ENCODE data around the gene CLCN6.

Gene CLCN6

GRCh38 chr1:11805422-11806306 is at the start of gene CLCN6, which contains the start of gene MTHFR:
Gene CLCN6 (plus strand): TSS chr1:11806191. CDS start chr1:11806263, 72 bp downstream.
Gene MTHFR (minus strand): TSS chr1:11805964. CDS start chr1:11803116, 2,848 bp downstream.
- DNase-seq, result peak; percentile 92

GRCh38 chr1:11757047-11757446 is 48.9 kb upstream of the CLCN6 start:
- no peak for DNase-seq

- no peak for DNase-seq
Observed at GRCh38 chr1:11759791-11760190, 46.2 kb upstream of the CLCN6 start.

DNA sequence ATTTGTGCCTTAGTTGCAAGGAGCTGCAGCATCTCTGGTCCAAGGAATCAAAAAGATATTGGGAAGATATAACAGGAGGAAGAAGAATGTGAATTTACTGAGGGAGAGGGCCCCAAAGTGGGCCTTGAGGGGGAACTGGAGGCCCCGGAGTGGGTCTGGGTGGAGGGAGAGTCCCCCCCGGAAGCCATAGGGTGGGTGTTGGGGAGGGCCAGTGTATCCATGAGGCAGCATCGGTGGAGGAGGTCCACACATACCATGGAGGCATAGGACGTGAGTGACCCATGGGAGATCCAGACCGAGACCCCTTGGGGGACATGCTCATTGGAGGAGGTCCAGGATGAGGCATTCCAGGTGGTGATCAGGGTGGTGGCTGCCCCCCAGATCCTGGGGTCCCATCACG is 44.7 kb upstream of the CLCN6 start:
- DNase-seq, result no peak

- DNase-seq, result no peak
Observed at GRCh38 chr1:11761988-11762406, 44.0 kb upstream of the CLCN6 start, which contains the start of gene C1orf167. Gene C1orf167 (plus strand): TSS chr1:11762193. CDS start chr1:11764401, 2,208 bp downstream.

GRCh38 chr1:11764115-11764514 is 41.9 kb upstream of the CLCN6 start:
- DNase-seq, result no peak

GRCh38 chr1:11764519-11764918 is 41.5 kb upstream of the CLCN6 start:
- DNase-seq, result no peak

- no peak for DNase-seq
Observed at GRCh38 chr1:11765661-11766428, 40.1 kb upstream of the CLCN6 start.

- no peak for DNase-seq
Observed at GRCh38 chr1:11766429-11766776, 39.6 kb upstream of the CLCN6 start.

GRCh38 chr1:11767922-11768704 is 37.9 kb upstream of the CLCN6 start:
- no peak for DNase-seq

DNA sequence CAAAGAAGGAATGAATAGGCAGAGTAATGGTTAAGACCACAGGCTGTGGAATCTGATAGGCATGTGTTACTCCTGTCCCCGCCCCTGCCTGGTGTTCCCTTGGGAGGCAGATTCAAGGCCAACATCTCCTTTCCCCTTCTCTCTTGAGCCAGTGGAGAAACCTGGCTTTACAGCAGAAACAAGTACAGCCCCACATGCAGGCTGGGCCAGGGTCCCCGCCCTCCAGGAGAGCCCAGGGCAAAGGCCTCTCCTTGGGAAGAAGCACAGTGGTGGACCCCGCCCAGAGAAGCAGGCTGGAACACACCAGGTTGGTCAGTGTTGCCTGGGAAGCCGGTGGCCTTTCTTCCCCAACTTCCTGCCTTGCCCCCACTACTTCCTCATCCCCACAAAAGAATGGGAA is 37.2 kb upstream of the CLCN6 start:
- DNase-seq, result no peak

DNA sequence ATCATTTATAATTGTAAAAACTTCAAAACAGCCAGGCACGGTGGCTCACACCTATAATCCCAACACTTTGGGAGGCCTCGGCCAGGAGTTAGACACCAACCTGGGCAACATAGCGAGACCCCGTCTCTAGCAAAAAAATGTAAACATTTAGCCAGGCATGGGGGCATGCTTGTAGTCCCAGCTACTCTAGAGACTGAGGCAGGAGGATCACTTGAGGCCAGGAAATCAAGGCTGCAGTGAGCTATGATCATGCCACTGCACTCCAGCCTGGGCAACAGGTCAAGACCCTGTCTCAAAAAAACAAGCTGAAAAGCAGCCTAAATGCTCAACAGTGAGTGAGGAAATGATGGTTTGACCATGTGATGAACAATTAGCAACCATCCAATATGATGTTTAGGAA is 36.7 kb upstream of the CLCN6 start:
- DNase-seq, result no peak

- DNase-seq, result no peak
Observed at GRCh38 chr1:11770011-11770410, 36.0 kb upstream of the CLCN6 start.

- DNase-seq, result no peak
Observed at GRCh38 chr1:11771481-11772043, 34.4 kb upstream of the CLCN6 start.

DNA sequence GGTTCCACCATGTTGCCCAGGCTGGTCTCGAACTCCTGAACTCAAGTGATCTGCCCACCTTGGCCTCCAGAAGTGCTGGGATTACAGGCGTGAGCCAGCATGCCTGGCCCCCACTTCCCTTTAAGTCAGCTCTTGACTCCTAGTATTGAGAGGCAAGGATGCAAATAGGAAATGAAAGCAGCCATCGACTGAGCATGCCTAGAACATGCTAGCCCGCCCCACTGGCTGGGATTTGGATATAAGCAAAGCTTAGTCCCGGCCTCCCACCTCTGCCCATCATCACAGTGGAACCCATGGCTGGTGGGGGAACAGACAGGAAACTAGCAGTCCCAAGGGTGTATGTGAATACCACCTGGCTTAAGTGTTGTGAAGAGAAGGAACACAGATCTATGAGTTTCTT is 33.5 kb upstream of the CLCN6 start:
- DNase-seq, result no peak

GRCh38 chr1:11774753-11775152 is 31.2 kb upstream of the CLCN6 start:
- DNase-seq, result no peak

DNA sequence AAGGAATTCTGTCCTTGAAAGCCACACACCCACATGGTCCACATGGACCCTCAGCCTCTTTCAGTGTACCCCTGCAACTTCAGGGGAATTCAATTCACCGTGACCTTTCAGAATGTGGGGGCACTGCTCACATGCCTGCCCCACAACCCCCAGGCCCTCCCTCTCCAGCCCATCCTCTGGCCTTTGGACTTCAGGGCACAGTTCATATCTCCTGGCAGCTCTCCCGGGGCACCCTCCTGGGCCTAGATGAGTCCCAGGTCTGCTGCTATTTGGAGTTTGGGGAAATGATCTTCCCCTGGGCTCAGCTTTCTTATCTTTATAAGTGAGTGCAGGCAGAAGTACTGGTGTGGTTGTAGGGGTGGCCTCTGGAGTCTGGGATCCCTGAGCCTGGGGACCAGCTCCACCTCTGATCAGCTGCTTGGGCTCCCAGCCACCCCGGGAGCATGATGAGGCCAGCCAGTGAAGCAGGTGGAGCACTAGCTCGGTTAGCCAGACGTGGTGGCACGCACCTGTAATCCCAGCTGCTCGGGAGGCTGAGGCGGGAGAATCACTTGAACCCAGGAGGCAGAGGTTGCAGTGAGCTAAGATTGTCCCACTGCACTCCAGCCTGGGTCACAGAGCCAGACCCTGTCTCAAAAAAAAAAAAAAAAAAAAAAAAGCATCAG is 28.2 kb upstream of the CLCN6 start:
- DNase-seq, result no peak

- no peak for DNase-seq
Observed at GRCh38 chr1:11778336-11778735, 27.7 kb upstream of the CLCN6 start.

DNA sequence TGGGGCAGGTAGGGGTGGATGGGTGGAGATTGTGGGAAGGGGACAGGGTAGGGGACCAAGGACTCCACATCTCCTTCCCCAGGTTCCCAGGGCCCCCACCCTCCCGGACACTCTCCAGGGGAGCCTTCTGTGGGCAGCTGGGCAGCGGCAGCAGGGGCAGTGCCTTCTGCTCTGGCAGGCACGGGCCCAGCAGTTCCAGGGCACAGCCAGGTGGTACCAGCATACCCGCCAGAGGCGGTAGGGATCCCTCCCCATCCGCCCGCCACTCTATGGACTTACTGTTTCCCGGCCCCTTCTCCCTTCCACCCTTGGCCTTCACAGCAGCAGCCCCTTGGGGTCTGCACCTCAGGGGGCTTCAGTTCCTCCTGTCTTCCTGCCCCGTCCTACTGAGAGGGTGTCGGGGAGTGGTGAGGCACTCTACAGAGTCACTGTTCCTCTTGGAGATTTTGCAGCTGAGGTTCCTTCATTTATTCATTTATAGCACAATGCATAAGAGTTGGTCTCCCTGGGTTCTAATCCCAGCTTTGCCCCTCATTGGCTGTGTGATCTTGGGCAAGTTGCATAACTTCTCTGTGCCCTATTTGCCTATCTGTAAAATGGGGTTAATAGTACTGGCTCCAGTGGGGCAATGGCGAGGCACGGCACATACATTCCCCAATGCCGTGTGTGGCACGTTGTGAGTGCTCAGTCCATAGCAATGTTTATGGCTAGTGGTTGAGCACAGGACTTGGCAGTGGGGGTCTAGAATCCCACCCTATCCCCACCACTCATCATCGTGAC is 27.0 kb upstream of the CLCN6 start:
- DNase-seq, result no peak

DNA sequence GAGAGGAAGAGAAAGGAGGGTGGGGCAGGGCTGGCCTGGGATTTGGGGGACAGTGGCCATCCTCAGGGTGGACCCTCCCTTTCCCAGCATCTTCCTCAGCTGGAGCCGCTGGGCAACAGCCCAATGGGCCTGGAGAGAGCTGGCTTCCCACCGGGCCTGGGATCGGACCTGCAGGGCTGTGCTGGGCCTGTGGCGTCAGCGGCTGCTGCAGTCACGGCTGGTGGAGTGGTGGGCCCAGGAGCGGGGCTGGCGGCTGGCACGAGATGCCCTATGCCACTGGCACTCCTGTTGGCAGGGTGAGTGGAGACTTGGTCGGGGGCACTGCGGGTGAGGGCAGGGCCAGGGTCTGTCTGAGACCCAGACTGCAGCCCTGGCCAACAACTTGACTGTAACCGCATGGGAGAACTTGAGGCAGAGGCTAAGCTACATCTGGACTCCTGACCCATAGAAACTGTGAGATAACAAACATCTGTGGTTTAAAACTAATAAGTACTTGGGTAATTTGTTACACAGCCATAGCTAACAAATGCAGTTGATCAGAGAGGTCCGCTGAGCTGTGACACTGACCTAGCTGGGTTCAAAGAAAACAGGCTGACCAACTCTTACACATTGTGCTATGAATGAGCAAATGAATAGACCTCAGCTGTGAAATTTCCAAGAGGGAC is 26.1 kb upstream of the CLCN6 start:
- no peak for DNase-seq

All from NCI-H526 treated with DMSO at 0.1 percent for 48 hours (cell line).